NCI-H1436 treated with DMSO at 0.1 percent for 48 hours (cell line): ENCODE measurements around the gene SPRED2.

Experiments used
- DNase-seq: peaks from one replicate; lab custom pipeline; 2025; lab: John Stamatoyannopoulos, UW

SPRED2 gene

GRCh38 chr2:65277118-65277517 is 155.3 kb downstream of the SPRED2 start:
- no peak for DNase-seq

- no peak for DNase-seq
Measured at GRCh38 chr2:65276609-65277008, 155.8 kb downstream of the SPRED2 start.

- DNase-seq, result no peak
Measured at GRCh38 chr2:65275141-65275915, 157.1 kb downstream of the SPRED2 start.

GRCh38 chr2:65273344-65273743 is 159.1 kb downstream of the SPRED2 start:
- no peak for DNase-seq

- DNase-seq, result no peak
Measured at GRCh38 chr2:65268957-65269356, 163.4 kb downstream of the SPRED2 start.

GRCh38 chr2:65267008-65267407 is 165.4 kb downstream of the SPRED2 start:
- DNase-seq, result no peak

GRCh38 chr2:65265671-65266045 is 166.7 kb downstream of the SPRED2 start:
- no peak for DNase-seq

GRCh38 chr2:65264821-65265670 is 167.4 kb downstream of the SPRED2 start:
- DNase-seq, result no peak

- DNase-seq, result no peak
Measured at GRCh38 chr2:65263986-65264385, 168.4 kb downstream of the SPRED2 start.

GRCh38 chr2:65263262-65263661 is 169.1 kb downstream of the SPRED2 start:
- DNase-seq, result no peak

- no peak for DNase-seq
Measured at GRCh38 chr2:65261676-65262075, 170.7 kb downstream of the SPRED2 start.
